Endothelial cell of umbilical vein (primary cell): ENCODE measurements around the gene PKP3. TPM values are rescaled to one million over a fixed set of nuclear protein-coding genes. Genes with fewer than 3 reads are reported as not detected.

ENCODE experiments used
- BruUV-seq: library from RNA; stranded (reverse); fragments of 400-500 nt; replicated peaks from 2 replicates; lab custom pipeline; 2021; lab: Mats Ljungman, UMichigan
- CTCF ChIA-PET: fragments of 300-600, 350-600 bp; sonication (Branson Sonifier 250); formaldehyde crosslinking; loops from one replicate; lab custom pipeline; 2021; ENCODE audit warnings: antibody characterized with exemption, inconsistent platforms; lab: Charles Lee
- POLR2A ChIA-PET: fragments of 300-600, 350-600 bp; sonication (Branson Sonifier 250); formaldehyde crosslinking; loops from one replicate; lab custom pipeline; 2021; ENCODE audit warnings: antibody characterized with exemption, inconsistent platforms; lab: Charles Lee
- DNase-seq: peaks from one replicate; pipeline ENCODE4 v3.0.0-alpha.2; 2011; ENCODE audit warnings: low read depth, low spot score
- FAIRE-seq: peaks from 2 replicates; lab custom pipeline; 2011; peaks lifted over from hg19 to GRCh38; lab: Jason Lieb, UNC
- H2AFZ ChIP-seq: 2 replicates; pipeline ENCODE4 v1.6.0; 2012; ENCODE audit warnings: low read depth, low read length, control low read depth, inconsistent platforms
- H3K27ac ChIP-seq: 2 replicates; pipeline ENCODE4 v1.5.1; 2011; ENCODE audit warnings: low read depth, mild to moderate bottlenecking, control low read depth, low read length, moderate library complexity; ENCODE audit not compliant: insufficient read depth
- H3K27me3 ChIP-seq, 2 experiments: 2 replicates each; pipeline versions ENCODE4 v1.6.0 to v1.6.1; 2011; ENCODE audit warnings: low read length in 2 of 2, mixed read lengths in 1 of 2; ENCODE audit not compliant: control insufficient read depth in 2 of 2, insufficient read depth in 2 of 2
- H3K36me3 ChIP-seq, 2 experiments: 2 replicates in 1 of 2; 3 replicates in 1 of 2; pipeline ENCODE4 v1.5.1; 2011; ENCODE audit warnings: low read length in 2 of 2, mild to moderate bottlenecking in 1 of 2, moderate library complexity in 1 of 2; ENCODE audit not compliant: control insufficient read depth in 2 of 2, insufficient read depth in 2 of 2; ENCODE audit errors: extremely low read depth in 1 of 2
- H3K4me1 ChIP-seq: 3 replicates; pipeline ENCODE4 v1.5.1; 2011; ENCODE audit warnings: mild to moderate bottlenecking, low read length; ENCODE audit not compliant: control insufficient read depth, insufficient read depth; ENCODE audit errors: extremely low read depth
- H3K4me2 ChIP-seq: 2 replicates; pipeline ENCODE4 v1.6.1; 2011; ENCODE audit warnings: low read length, control low read depth, mixed read lengths; ENCODE audit not compliant: insufficient read depth
- H3K4me3 ChIP-seq, 3 experiments: fragments of 200-600 bp in 1 of 3; sonication (generic), shearing (Covaris generic) in 1 of 3; replicated peaks in 1 of 3; 2 replicates each; pipeline ENCODE4 v1.5.1; 2011 to 2016; ENCODE audit warnings: control low read depth in 3 of 3, low read length in 3 of 3, mild to moderate bottlenecking in 2 of 3, inconsistent platforms in 1 of 3, low read depth in 1 of 3, moderate library complexity in 1 of 3; ENCODE audit not compliant: insufficient read depth in 1 of 3
- H3K79me2 ChIP-seq: 2 replicates; pipeline ENCODE4 v1.6.0; 2012; ENCODE audit warnings: low read length, inconsistent platforms; ENCODE audit not compliant: control insufficient read depth, insufficient read depth
- H3K9ac ChIP-seq: replicated peaks from 2 replicates; pipeline ENCODE3; 2011; ENCODE audit warnings: low read length, control low read depth; ENCODE audit not compliant: insufficient read depth; ENCODE audit errors: extremely low read depth
- H3K9me1 ChIP-seq: replicated peaks from 3 replicates; pipeline ENCODE4 v1.6.0; 2011; ENCODE audit warnings: mild to moderate bottlenecking, low read length; ENCODE audit not compliant: control insufficient read depth, insufficient read depth; ENCODE audit errors: extremely low read depth
- H3K9me3 ChIP-seq: replicated peaks from 2 replicates; pipeline ENCODE4 v1.5.1; 2012; ENCODE audit warnings: low read length, inconsistent platforms; ENCODE audit not compliant: control insufficient read depth, insufficient read depth
- H4K20me1 ChIP-seq: replicated peaks from 2 replicates; pipeline ENCODE3; 2011; ENCODE audit warnings: mild to moderate bottlenecking, low read length; ENCODE audit not compliant: control insufficient read depth, insufficient read depth; ENCODE audit errors: extremely low read depth
- CTCF ChIP-seq, 2 donors: IDR thresholded peaks; 1 replicate in 1 of 2; 2 replicates in 1 of 2; pipeline ENCODE4 v1.5.1; 2011; ENCODE audit warnings: low read length in 2 of 2, mild to moderate bottlenecking in 2 of 2, moderate library complexity in 2 of 2, control low read depth in 1 of 2, inconsistent platforms in 1 of 2, low read depth in 1 of 2; ENCODE audit not compliant: insufficient read depth in 1 of 2; ENCODE audit errors: extremely low read depth in 1 of 2
- EZH2 ChIP-seq: IDR thresholded peaks from 2 replicates; pipeline ENCODE4 v1.6.1; 2012; ENCODE audit warnings: borderline replicate concordance, low read depth, mild to moderate bottlenecking, moderate library complexity, low read length, inconsistent platforms; ENCODE audit not compliant: severe bottlenecking
- FOS ChIP-seq: IDR thresholded peaks from 2 replicates; pipeline ENCODE4 v1.6.1; 2011; ENCODE audit warnings: mild to moderate bottlenecking, low read length, moderate library complexity, borderline replicate concordance; ENCODE audit not compliant: insufficient read depth
- GATA2 ChIP-seq: IDR thresholded peaks from 2 replicates; pipeline ENCODE4 v1.7.0; 2011; ENCODE audit warnings: low read depth, mild to moderate bottlenecking, moderate library complexity, mixed read lengths, low read length; ENCODE audit not compliant: insufficient read length, insufficient read depth
- JUN ChIP-seq: IDR thresholded peaks from 2 replicates; pipeline ENCODE4 v1.6.1; 2011; ENCODE audit warnings: borderline replicate concordance, low read depth; ENCODE audit not compliant: insufficient read length, insufficient read depth
- MAX ChIP-seq: IDR thresholded peaks from 2 replicates; pipeline ENCODE4 v1.6.1; 2011; ENCODE audit not compliant: insufficient read depth, insufficient read length
- MYC ChIP-seq: IDR thresholded peaks from one replicate; pipeline ENCODE4 v1.6.1; 2011; ENCODE audit warnings: mild to moderate bottlenecking, low read depth, low read length
- POLR2A ChIP-seq: IDR thresholded peaks from 2 replicates; pipeline ENCODE4 v1.6.1; 2012; ENCODE audit warnings: low read depth, mild to moderate bottlenecking, control low read depth, low read length
- POLR2AphosphoS5 ChIP-seq: IDR thresholded peaks from 2 replicates; pipeline ENCODE4 v1.6.1; 2012; ENCODE audit warnings: low read depth, mild to moderate bottlenecking, control low read depth, low read length, moderate library complexity; ENCODE audit not compliant: insufficient read depth
- dilution Hi-C: fragments of 300-500 bp; cut with MboI; formaldehyde crosslinking; loops from one replicate; pipeline ENCODE4 v1.15.0; 2019; ENCODE audit warnings: low sequenced_read_pairs; ENCODE audit not compliant: extremely low pct_ligation_motif_present
- intact Hi-C: fragments of 100-400 bp; cut with micrococcal nuclease; formaldehyde crosslinking; loops from one replicate; pipeline ENCODE4 v1.10.0; 2022
- polyA plus RNA-seq, 4 experiments: library from polyadenylated mRNA; depleted of rRNA in 3 of 4; stranded (reverse) in 3 of 4; unstranded in 1 of 4; fragments of >200 nt; gene quantifications; 2 replicates each; pipeline versions ENCODE4 v1.2.1 to v1.2.3, GENCODE V29; 2011 to 2012; ENCODE audit warnings: missing spikeins in 1 of 4
- total RNA-seq: library from RNA; stranded (reverse); gene quantifications from 2 replicates; pipeline ENCODE4 v1.2.3, GENCODE V29; 2021

The PKP3 gene
- total and polyA plus RNA-seq, 2 donors (not counting 3 experiments of a cell fraction or from before 2014, with no cell fraction given) = 0.27 to 0.59 TPM

DNA sequence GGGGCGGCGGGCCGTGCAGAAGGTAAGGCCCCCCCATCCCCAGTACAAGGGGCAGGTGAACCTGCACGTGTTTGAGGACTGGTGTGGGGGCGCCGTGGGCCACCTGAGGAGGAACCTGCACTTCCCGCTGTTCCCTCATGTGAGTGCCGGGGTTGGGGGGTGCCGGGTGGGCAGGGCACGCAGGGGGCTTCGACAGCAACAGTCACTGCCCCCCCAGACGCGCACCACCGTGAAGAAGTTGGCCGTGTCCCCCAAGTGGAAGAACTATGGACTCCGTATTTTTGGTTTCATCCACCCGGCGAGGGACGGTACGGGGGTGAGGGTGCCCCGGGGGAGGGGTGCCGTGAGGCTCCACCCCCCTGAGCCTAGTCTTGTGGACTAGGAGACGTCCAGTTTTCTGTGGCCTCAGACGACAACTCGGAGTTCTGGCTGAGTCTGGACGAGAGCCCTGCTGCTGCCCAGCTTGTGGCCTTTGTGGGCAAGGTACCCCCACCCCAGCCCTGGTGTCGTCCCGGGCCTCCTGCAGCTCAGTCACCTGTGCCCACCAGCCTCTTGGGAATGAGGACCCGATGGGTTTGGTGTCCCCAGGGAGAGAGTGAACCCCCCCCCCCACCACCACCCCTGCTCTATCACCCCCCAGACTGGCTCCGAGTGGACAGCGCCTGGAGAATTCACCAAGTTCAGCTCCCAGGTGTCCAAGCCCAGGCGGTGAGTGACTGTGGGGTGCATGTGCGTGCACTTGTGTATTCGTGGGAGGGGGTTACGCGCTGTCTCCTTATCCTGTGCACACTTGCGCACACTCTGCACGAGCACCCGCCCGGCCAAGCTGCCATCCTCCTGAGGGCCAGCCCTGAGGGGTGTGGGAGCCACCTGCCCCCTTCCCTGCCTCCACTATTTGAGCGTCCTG is 20.9 kb upstream of the PKP3 start:
- Histone ChIP-seq H3K27me3 (peaks cover 10 to 13% of the 10 kb centered on the region in 2 experiments), H3K9me3 (no peaks in the 10 kb centered on the region), H4K20me1 (no peaks in the 10 kb centered on the region), H3K9ac (no peak overlapping the region), H3K79me2 (no peaks in the 10 kb centered on the region), H3K4me1 (no peaks in the 10 kb centered on the region), H3K9me1 (no peaks in the 10 kb centered on the region), H3K4me3 (no peak overlapping the region), H3K36me3 (no peaks in the 10 kb centered on the region), H3K4me2 (no peak overlapping the region), H3K27ac (no peak overlapping the region), H2AFZ (no peak overlapping the region)
- no TSS peak for BruUV-seq
- intact Hi-C loops (no loop called here), dilution Hi-C loops (no loop called here)
- DNase-seq (no peak), FAIRE-seq (no peak)
- ChIA-PET POLR2A (no interaction called here), CTCF (no interaction called here)
- TF ChIP-seq POLR2A = no peak
- no peak for TF ChIP-seq CTCF (IDR thresholded peaks at IDR 0.05; ENCODE audit: extremely low read depth in 1 of 2, insufficient read depth in 1 of 2, low read depth in 1 of 2, low read length in 2 of 2)
- no peak for TF ChIP-seq GATA2
- no peak for TF ChIP-seq MAX
- no peak for TF ChIP-seq FOS
- TF ChIP-seq JUN = no peak
- no peak for TF ChIP-seq POLR2AphosphoS5
- TF ChIP-seq EZH2 = no peak
- TF ChIP-seq MYC = no peak
